Esophagus squamous epithelium (tissue), 5 donors: ENCODE measurements around the gene ETFDH. TPM values are rescaled to one million over a fixed set of nuclear protein-coding genes. Genes with fewer than 3 reads are reported as not detected.
"Not testable (repeated sequence)": the region's sequence is repeated elsewhere in the genome, so short reads cannot be mapped to it uniquely, and the experiment has no call there.

ENCODE experiments used
- DNase-seq: peaks from one replicate; lab custom pipeline; 2025; lab: John Stamatoyannopoulos, UW
- H3K27ac ChIP-seq, 4 donors: fragments of 200-600 bp; sonication (generic); one replicate each; pipeline ENCODE4 v1.5.1; 2016 to 2019; ENCODE audit warnings: mild to moderate bottlenecking in 1 of 4
- H3K27me3 ChIP-seq, 4 donors: fragments of 200-600 bp; sonication (generic); 1 replicate in 3 of 4; 2 replicates in 1 of 4; pipeline versions ENCODE4 v1.5.1 to v1.6.0; 2017 to 2021; ENCODE audit warnings: antibody characterized with exemption in 1 of 4
- H3K36me3 ChIP-seq, 3 donors: fragments of 200-600 bp; sonication (generic); one replicate each; pipeline ENCODE4 v1.5.1; 2016 to 2019
- H3K4me1 ChIP-seq, 3 donors: fragments of 200-600 bp; sonication (generic); one replicate each; pipeline ENCODE4 v1.5.1; 2017 to 2019
- H3K4me3 ChIP-seq, 4 donors: fragments of 200-600 bp; sonication (generic); 1 replicate in 3 of 4; 2 replicates in 1 of 4; pipeline ENCODE4 v1.5.1; 2016 to 2019; ENCODE audit warnings: mild to moderate bottlenecking in 2 of 4, moderate library complexity in 1 of 4
- H3K9me3 ChIP-seq, 3 donors: fragments of 200-600 bp; sonication (generic); one replicate each; pipeline ENCODE4 v1.5.1; 2016 to 2019
- POLR2A ChIP-seq, 4 donors: fragments of 450-650 bp; IDR thresholded peaks; one replicate each; pipeline ENCODE4 v1.6.1; 2017; ENCODE audit warnings: antibody characterized with exemption in 4 of 4, mild to moderate bottlenecking in 4 of 4, moderate library complexity in 3 of 4
- WGBS, 2 donors: methylation state at CpG; one replicate each; pipeline ENCODE4 v1.1.5; 2018; 5-methylcytosine and 5-hydroxymethylcytosine counted together
- intact Hi-C: fragments of 100-400 bp; cut with DNase I; formaldehyde crosslinking; loops from one replicate; pipeline ENCODE4 v1.15.0; 2022
- total RNA-seq, 4 donors: library from RNA; depleted of rRNA; stranded (reverse); fragments of >200 nt; gene quantifications; one replicate each; pipeline ENCODE4 v1.1.0, GENCODE V29; 2016
- TF ChIP-seq, protein P1 (sequence below), 6 experiments: fragments of 450-650 bp in 4 of 6; fragments of 200-600 bp in 2 of 6; sonication (generic) in 2 of 6; IDR thresholded peaks; one replicate each; pipeline ENCODE4 v1.5.1; 2016 to 2019; ENCODE audit warnings: antibody characterized with exemption in 6 of 6, mild to moderate bottlenecking in 4 of 6, moderate library complexity in 4 of 6
- donor health status: DM: yes; HTN: yes; CAD: no.

Gene ETFDH
- total RNA-seq, 4 donors from 2014 or later, result 22.0 to 66.8 (median 31.2) TPM

- Histone ChIP-seq H3K4me3 (no peak overlapping the region), H3K27ac (no peak overlapping the region), H3K4me1 (peaks cover 0 to 5% (median 4%) of the 10 kb centered on the region in 3 donors), H3K36me3 (no peaks in the 10 kb centered on the region), H3K27me3 (no peaks in the 10 kb centered on the region), H3K9me3 (no peaks in the 10 kb centered on the region)
- TF ChIP-seq, protein P1, sequence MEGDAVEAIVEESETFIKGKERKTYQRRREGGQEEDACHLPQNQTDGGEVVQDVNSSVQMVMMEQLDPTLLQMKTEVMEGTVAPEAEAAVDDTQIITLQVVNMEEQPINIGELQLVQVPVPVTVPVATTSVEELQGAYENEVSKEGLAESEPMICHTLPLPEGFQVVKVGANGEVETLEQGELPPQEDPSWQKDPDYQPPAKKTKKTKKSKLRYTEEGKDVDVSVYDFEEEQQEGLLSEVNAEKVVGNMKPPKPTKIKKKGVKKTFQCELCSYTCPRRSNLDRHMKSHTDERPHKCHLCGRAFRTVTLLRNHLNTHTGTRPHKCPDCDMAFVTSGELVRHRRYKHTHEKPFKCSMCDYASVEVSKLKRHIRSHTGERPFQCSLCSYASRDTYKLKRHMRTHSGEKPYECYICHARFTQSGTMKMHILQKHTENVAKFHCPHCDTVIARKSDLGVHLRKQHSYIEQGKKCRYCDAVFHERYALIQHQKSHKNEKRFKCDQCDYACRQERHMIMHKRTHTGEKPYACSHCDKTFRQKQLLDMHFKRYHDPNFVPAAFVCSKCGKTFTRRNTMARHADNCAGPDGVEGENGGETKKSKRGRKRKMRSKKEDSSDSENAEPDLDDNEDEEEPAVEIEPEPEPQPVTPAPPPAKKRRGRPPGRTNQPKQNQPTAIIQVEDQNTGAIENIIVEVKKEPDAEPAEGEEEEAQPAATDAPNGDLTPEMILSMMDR (IDR thresholded peaks at IDR 0.05), result no peak
- TF ChIP-seq POLR2A (IDR thresholded peaks at IDR 0.05), result no peak
- intact Hi-C loops, result no loop called here
- DNase-seq, result no peak
- WGBS, 2 donors, result 70% methylated on average over 4 of the region's 11 CpGs; no CpG with 5 or more reads in 1 of the 2 donors
These were observed 14.8 kb upstream of the ETFDH start for GRCh38 chr4:158657291-158657690.

GRCh38 chr4:158663255-158663654 lies 8.8 kb upstream of the ETFDH start:
- DNase-seq, H3K36me3 ChIP-seq, intact Hi-C loops, H3K9me3 ChIP-seq, H3K27ac ChIP-seq, H3K4me1 ChIP-seq, H3K4me3 ChIP-seq, H3K27me3 ChIP-seq: not testable (repeated sequence)
- WGBS, 2 donors, result 60 to 70% methylated on average over 4 of the region's 4 CpGs

DNA sequence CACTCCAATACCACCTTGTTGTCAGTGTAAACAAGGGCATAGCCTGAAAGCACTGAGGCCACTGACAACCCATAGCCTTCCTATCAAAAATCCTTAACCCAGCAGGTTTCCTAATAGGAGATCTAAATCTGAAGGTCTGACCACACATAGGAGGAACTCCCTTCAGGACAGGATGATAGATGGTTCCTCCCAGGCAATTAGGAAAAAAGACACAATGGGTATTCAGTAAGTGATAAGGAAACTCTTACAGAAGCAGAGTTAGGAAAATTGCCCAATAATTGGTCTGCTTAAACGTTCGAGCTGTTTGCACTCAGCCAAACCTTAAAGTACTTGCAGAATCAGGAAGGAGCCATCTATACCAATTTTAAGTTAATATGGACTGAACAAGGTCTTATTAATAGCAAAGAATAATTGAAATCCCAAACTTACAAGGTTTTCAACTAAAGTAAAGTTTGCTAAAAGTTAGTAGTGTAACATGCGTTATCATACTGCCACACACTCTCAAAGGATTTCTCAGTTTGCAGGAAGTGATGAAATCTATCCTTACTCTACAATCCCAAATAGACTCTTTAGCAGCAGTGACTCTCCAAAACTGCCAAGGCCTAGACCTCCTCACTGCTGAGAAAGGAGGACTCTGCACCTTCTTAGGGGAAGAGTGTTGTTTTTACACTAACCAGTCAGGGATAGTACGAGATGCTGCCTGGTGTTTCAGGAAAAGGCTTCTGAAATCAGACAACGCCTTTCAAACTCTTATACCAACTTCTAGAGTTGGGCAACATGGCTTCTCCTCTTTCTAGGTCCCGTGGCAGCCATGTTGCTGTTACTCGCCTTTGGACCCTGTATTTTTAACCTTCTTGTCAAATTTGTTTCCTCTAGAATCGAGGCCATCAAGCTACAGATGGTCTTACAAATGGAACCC lies 8.1 kb upstream of the ETFDH start:
- H3K4me1 ChIP-seq, DNase-seq, H3K9me3 ChIP-seq, H3K27me3 ChIP-seq, H3K36me3 ChIP-seq, intact Hi-C loops, H3K4me3 ChIP-seq, H3K27ac ChIP-seq: not testable (repeated sequence)
- 79 to 80% methylated on average over 6 to 8 of the region's 8 CpGs for WGBS, 2 donors

DNA sequence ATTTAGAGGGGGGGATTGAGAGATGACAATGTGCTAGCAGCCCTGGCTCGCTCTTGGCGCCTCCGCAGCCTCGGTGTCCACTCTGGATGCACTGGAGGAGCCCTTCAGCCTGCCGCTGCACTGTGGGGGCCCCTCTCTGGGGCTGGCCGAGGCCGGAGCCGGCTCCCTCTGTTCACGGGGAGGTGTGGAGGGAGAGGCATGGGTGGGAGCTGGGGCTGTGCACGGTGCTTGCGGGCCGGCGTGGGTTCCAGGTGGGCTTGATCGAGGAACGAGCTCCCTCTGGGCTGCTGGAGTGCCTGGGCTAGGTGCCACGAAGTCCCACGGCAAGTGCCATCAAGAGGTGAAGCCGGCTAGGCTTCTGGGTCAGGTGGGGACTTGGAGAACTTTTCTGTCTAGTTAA lies 7.3 kb upstream of the ETFDH start:
- Histone ChIP-seq H3K27ac (no peak overlapping the region), H3K4me3 (no peak overlapping the region), H3K9me3 (no peaks in the 10 kb centered on the region), H3K4me1 (no peaks in the 10 kb centered on the region), H3K27me3 (no peaks in the 10 kb centered on the region), H3K36me3 (no peaks in the 10 kb centered on the region)
- 90 to 100% methylated on average over 1 to 8 of the region's 18 CpGs for WGBS, 2 donors
- intact Hi-C loops, result no loop called here
- DNase-seq, result no peak
- TF ChIP-seq, protein P1 (IDR thresholded peaks at IDR 0.05), result no peak
- no peak for TF ChIP-seq POLR2A (IDR thresholded peaks at IDR 0.05)

GRCh38 chr4:158666892-158667291 lies 5.2 kb upstream of the ETFDH start:
- TF ChIP-seq, protein P1 (IDR thresholded peaks at IDR 0.05), result no peak
- no peak for TF ChIP-seq POLR2A (IDR thresholded peaks at IDR 0.05)
- intact Hi-C loops, result no loop called here
- H3K36me3 ChIP-seq, result no peaks in the 10 kb centered on the region
- no peaks in the 10 kb centered on the region for H3K9me3 ChIP-seq
- no peak overlapping the region for H3K27ac ChIP-seq
- H3K27me3 ChIP-seq, result no peaks in the 10 kb centered on the region
- 89 to 95% methylated on average over 2 of the region's 2 CpGs for WGBS, 2 donors
- peaks cover 6 to 12% (median 7%) of the 10 kb centered on the region in 3 donors for H3K4me1 ChIP-seq
- no peak overlapping the region for H3K4me3 ChIP-seq
- DNase-seq, result no peak

DNA sequence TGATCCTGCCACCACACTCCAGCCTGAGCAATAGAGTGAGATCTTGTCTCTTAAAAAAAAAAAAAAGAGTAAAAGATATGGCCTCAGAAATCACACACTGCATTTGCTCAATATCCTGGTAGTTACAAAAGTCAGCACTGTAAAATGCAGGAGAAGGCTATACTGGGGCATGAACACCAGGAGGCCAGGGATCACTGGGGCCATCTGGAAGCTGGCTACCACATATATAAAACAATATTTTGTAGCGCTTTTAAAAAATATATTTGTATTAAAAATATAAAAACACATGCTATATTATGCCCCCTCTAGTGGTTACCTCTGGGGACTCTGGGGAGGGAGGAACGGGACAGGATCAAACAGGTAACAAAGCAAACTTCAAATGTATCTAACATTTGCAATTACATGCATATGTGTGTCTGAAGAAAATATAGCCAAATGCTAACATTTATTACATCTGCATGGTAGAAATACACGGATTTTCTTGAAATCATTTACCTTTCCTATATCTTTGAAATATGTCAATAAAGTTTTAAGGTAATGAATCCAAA lies 4.4 kb upstream of the ETFDH start:
- H3K27ac ChIP-seq, result no peak overlapping the region
- no peak overlapping the region for H3K4me3 ChIP-seq
- no peaks in the 10 kb centered on the region for H3K36me3 ChIP-seq
- 72 to 74% methylated on average over 3 of the region's 3 CpGs for WGBS, 2 donors
- intact Hi-C loops, result no loop called here
- H3K4me1 ChIP-seq, result peaks cover 6 to 14% (median 7%) of the 10 kb centered on the region in 3 donors
- no peaks in the 10 kb centered on the region for H3K27me3 ChIP-seq
- no peaks in the 10 kb centered on the region for H3K9me3 ChIP-seq
- TF ChIP-seq POLR2A (IDR thresholded peaks at IDR 0.05), result no peak
- TF ChIP-seq, protein P1 (IDR thresholded peaks at IDR 0.05), result peak; percentile 14 to 47 (median 40)
- no peak for DNase-seq
